OCI-LY7 (cell line): ENCODE measurements around the gene LIPF.

Experiments used
- EZH2phosphoT487 ChIP-seq: fragments of 200-600 bp; sonication (generic); IDR thresholded peaks from 2 replicates; pipeline ENCODE4 v1.6.1; 2018; ENCODE audit warnings: low read depth, borderline replicate concordance, mild to moderate bottlenecking, mixed run types, antibody characterized with exemption, low read length, moderate library complexity, mixed read lengths
- TF ChIP-seq, protein P1 (sequence below): fragments of 200-600 bp; sonication (generic); conservative IDR thresholded peaks from 2 replicates; pipeline ENCODE4 v1.5.1; 2014; ENCODE audit warnings: mild to moderate bottlenecking, antibody characterized with exemption, low read length, moderate library complexity, mixed read lengths

DNA sequence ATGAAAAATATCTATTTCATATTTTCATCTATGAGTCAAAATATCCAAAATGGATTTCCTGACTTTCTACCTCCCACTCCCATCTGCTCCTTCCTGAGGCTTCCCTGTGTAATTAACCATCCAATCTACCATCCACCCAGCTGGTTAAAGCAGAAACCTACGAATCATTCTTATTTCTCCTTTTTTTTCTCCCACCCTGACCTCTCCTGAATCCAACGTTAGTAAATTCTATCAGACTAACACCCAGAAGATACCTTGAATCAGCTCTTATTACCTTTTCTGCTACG, 3.7 kb upstream of the LIPF start:
- TF ChIP-seq, protein P1, sequence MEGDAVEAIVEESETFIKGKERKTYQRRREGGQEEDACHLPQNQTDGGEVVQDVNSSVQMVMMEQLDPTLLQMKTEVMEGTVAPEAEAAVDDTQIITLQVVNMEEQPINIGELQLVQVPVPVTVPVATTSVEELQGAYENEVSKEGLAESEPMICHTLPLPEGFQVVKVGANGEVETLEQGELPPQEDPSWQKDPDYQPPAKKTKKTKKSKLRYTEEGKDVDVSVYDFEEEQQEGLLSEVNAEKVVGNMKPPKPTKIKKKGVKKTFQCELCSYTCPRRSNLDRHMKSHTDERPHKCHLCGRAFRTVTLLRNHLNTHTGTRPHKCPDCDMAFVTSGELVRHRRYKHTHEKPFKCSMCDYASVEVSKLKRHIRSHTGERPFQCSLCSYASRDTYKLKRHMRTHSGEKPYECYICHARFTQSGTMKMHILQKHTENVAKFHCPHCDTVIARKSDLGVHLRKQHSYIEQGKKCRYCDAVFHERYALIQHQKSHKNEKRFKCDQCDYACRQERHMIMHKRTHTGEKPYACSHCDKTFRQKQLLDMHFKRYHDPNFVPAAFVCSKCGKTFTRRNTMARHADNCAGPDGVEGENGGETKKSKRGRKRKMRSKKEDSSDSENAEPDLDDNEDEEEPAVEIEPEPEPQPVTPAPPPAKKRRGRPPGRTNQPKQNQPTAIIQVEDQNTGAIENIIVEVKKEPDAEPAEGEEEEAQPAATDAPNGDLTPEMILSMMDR, result no peak
- TF ChIP-seq EZH2phosphoT487, result no peak
